ENCODE data around the gene SDHC.

DNA sequence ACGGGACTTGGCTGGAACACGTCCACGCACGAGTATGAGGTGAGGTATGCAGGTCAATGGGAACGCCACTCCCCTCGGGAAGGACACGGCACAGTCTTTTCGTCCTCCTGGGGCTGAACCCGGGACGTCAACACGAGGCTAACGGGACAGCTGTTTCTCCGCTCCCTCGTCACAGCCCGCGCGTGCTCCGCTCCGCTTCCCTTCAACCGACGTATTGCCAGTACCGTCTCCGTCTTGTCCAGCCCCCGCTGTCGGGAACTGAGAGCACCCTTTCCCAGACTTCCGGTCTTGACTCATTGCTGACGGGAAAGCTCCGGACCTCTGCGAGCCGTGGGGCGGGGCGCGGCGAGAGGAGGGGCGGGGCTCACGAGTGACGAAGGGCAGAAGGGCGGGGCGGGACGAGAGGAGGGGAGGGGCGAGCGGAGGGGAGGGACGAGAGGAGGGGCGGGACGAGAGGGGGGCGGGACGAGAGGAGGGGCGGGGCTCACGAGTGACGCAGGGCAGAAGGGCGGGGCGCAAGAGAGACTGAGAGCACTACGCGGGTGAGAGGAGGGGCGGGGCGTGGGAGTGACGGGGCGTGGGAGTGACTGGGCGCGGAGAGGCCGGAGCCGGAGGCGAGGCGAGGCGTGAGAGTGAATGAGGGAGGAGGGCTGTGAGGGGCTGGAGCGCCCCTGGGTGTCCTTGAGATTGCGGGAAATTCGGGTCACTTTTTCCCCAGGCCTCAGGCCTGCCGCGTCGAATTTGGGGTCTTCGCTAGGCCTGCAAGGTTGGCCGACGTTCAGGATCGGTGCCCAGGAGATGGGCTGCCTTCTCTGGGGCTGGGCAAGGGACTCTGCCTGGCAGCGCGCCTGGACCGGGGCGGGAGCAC, 75.7 kb downstream of the SDHC start:
- TF ChIP-seq, protein P1, sequence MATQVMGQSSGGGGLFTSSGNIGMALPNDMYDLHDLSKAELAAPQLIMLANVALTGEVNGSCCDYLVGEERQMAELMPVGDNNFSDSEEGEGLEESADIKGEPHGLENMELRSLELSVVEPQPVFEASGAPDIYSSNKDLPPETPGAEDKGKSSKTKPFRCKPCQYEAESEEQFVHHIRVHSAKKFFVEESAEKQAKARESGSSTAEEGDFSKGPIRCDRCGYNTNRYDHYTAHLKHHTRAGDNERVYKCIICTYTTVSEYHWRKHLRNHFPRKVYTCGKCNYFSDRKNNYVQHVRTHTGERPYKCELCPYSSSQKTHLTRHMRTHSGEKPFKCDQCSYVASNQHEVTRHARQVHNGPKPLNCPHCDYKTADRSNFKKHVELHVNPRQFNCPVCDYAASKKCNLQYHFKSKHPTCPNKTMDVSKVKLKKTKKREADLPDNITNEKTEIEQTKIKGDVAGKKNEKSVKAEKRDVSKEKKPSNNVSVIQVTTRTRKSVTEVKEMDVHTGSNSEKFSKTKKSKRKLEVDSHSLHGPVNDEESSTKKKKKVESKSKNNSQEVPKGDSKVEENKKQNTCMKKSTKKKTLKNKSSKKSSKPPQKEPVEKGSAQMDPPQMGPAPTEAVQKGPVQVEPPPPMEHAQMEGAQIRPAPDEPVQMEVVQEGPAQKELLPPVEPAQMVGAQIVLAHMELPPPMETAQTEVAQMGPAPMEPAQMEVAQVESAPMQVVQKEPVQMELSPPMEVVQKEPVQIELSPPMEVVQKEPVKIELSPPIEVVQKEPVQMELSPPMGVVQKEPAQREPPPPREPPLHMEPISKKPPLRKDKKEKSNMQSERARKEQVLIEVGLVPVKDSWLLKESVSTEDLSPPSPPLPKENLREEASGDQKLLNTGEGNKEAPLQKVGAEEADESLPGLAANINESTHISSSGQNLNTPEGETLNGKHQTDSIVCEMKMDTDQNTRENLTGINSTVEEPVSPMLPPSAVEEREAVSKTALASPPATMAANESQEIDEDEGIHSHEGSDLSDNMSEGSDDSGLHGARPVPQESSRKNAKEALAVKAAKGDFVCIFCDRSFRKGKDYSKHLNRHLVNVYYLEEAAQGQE (IDR thresholded peaks at IDR 0.05; ENCODE audit: unreplicated experiment), result no peak
- TF ChIP-seq POLR2AphosphoS5 (IDR thresholded peaks at IDR 0.05; ENCODE audit: low read depth) (peak; percentile 97), EZH2phosphoT487 (IDR thresholded peaks at IDR 0.05; ENCODE audit: unreplicated experiment) (no peak), EZH2 (IDR thresholded peaks at IDR 0.05; ENCODE audit: low read depth, unreplicated experiment) (no peak), NANOG (IDR thresholded peaks at IDR 0.05; ENCODE audit: borderline replicate concordance) (no peak), ZNF331 (CRISPR knock-in tag; IDR thresholded peaks at IDR 0.05; ENCODE audit: low read depth) (no peak), CREB1 (CRISPR knock-in tag; IDR thresholded peaks at IDR 0.05; ENCODE audit: low read depth) (peak; percentile 62), STAT1 (IDR thresholded peaks at IDR 0.05; ENCODE audit: unreplicated experiment) (no peak)
- TF ChIP-seq, protein P2, sequence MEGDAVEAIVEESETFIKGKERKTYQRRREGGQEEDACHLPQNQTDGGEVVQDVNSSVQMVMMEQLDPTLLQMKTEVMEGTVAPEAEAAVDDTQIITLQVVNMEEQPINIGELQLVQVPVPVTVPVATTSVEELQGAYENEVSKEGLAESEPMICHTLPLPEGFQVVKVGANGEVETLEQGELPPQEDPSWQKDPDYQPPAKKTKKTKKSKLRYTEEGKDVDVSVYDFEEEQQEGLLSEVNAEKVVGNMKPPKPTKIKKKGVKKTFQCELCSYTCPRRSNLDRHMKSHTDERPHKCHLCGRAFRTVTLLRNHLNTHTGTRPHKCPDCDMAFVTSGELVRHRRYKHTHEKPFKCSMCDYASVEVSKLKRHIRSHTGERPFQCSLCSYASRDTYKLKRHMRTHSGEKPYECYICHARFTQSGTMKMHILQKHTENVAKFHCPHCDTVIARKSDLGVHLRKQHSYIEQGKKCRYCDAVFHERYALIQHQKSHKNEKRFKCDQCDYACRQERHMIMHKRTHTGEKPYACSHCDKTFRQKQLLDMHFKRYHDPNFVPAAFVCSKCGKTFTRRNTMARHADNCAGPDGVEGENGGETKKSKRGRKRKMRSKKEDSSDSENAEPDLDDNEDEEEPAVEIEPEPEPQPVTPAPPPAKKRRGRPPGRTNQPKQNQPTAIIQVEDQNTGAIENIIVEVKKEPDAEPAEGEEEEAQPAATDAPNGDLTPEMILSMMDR (conservative IDR thresholded peaks at IDR 0.05; ENCODE audit: low read depth in 2 of 2), result no peak
- TF ChIP-seq, protein P3, sequence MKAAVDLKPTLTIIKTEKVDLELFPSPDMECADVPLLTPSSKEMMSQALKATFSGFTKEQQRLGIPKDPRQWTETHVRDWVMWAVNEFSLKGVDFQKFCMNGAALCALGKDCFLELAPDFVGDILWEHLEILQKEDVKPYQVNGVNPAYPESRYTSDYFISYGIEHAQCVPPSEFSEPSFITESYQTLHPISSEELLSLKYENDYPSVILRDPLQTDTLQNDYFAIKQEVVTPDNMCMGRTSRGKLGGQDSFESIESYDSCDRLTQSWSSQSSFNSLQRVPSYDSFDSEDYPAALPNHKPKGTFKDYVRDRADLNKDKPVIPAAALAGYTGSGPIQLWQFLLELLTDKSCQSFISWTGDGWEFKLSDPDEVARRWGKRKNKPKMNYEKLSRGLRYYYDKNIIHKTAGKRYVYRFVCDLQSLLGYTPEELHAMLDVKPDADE (IDR thresholded peaks at IDR 0.05), result peak; percentile 62; the same call in 1 of the 2 replicates

Data from GM23338 (cell line).